ENCODE data around the gene BCO1. TPM values are rescaled to one million over a fixed set of nuclear protein-coding genes. Genes with fewer than 3 reads are reported as not detected.

Gene BCO1
- total RNA-seq, 1 donor from 2014 or later: not detected

DNA sequence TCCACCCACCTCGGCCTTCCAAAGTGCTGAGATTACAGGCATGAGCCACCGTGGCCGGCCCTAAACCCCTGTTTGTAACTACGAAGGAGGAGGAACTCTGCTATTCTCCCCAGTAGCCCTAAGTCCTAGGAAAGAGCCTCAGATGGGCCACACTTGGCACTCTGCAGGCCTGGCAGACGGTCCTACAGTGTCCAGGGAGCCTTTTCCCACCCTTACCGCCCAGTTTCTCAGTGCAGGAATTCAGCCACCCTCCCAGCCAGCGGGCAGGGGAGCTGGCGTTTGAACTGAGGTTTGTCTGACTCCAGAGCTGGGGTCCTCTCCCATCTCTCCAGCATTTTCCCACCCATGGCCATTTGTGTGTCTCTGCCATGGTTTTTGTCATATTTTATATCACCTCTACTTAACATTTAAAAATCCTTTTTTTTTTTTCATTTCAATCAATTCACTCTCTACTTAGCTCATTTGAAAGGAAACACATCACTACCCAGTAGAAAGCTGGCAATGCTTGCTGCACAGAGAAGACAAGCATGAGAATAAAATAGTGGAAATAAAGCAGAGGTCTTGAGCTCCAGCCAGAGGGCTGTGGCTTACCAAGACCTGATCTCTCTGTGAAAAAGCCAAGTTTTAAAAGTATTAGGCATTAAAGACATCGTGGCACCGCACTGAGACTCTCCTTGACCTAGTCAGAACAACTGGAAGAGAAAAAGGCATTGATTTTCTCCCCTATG, 34.9 kb downstream of the BCO1 start:
- no peak for TF ChIP-seq CTCF (IDR thresholded peaks at IDR 0.05; ENCODE audit: unreplicated experiment)
- no peaks in the 10 kb centered on the region for H3K36me3 Mint-ChIP-seq (ENCODE audit: low read depth, unreplicated experiment)
- H3K27ac Mint-ChIP-seq (ENCODE audit: unreplicated experiment): no peak overlapping the region
- H3K4me3 Mint-ChIP-seq (ENCODE audit: unreplicated experiment): no peak overlapping the region
- H3K9me3 Mint-ChIP-seq (ENCODE audit: unreplicated experiment): no peaks in the 10 kb centered on the region
- peaks cover 3% of the 10 kb centered on the region for H3K4me1 Mint-ChIP-seq (ENCODE audit: unreplicated experiment)
- no peaks in the 10 kb centered on the region for H3K27me3 Mint-ChIP-seq (ENCODE audit: unreplicated experiment)
- no peak for DNase-seq (ENCODE audit: low spot score)

GRCh38 chr16:81275064-81275532, 36.6 kb downstream of the BCO1 start:
- Mint-ChIP-seq H3K9me3 (ENCODE audit: unreplicated experiment) (no peaks in the 10 kb centered on the region), H3K27ac (ENCODE audit: unreplicated experiment) (no peak overlapping the region), H3K27me3 (ENCODE audit: unreplicated experiment) (no peaks in the 10 kb centered on the region), H3K36me3 (ENCODE audit: low read depth, unreplicated experiment) (no peaks in the 10 kb centered on the region), H3K4me1 (ENCODE audit: unreplicated experiment) (peaks cover 3% of the 10 kb centered on the region), H3K4me3 (ENCODE audit: unreplicated experiment) (no peak overlapping the region)
- no peak for DNase-seq (ENCODE audit: low spot score)
- no peak for TF ChIP-seq CTCF (IDR thresholded peaks at IDR 0.05; ENCODE audit: unreplicated experiment)

DNA sequence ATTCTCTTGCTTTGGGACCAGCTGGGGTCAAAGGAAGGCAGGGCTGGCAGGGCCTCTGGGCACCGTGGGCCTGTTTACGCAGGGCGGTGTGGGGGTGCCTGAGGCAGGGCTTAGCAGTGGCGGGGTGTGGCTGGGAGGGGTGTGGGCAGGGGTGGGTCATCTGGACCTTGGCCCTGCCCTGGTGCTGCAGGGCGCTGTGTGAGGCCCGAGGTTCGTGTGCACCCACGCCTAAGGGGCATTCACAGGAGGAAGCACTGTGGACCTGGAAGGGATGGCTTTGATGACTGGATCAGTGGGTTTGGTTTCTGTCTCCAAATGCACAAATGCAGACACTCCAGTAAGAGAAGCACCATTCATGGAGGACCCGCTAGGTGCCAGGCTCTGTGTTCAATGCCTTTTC, 37.3 kb downstream of the BCO1 start:
- Mint-ChIP-seq H3K9me3 (ENCODE audit: unreplicated experiment) (no peaks in the 10 kb centered on the region), H3K4me3 (ENCODE audit: unreplicated experiment) (no peak overlapping the region), H3K27ac (ENCODE audit: unreplicated experiment) (no peak overlapping the region), H3K27me3 (ENCODE audit: unreplicated experiment) (no peaks in the 10 kb centered on the region), H3K4me1 (ENCODE audit: unreplicated experiment) (peaks cover 3% of the 10 kb centered on the region), H3K36me3 (ENCODE audit: low read depth, unreplicated experiment) (no peaks in the 10 kb centered on the region)
- no peak for TF ChIP-seq CTCF (IDR thresholded peaks at IDR 0.05; ENCODE audit: unreplicated experiment)
- DNase-seq (ENCODE audit: low spot score): no peak

DNA sequence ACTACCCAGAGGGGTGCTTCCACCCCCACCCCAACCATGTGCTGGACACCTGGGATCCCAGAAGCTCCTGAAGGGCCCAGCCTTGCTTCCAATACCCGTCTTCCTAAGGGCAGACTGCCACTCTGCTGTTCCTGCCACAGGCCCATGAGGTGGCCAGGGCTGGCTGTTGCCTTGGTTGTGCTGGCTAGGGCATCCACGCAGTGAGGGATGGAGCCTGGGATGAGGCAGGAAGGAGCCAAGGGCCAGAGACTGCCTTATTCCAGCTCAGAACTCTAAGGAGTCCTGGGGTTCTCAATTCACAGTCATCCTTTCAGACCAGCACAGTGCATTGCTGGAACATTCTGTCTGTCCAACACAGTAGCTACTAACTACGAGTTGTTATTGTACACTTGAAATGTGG, 37.8 kb downstream of the BCO1 start:
- no peak for TF ChIP-seq CTCF (IDR thresholded peaks at IDR 0.05; ENCODE audit: unreplicated experiment)
- Mint-ChIP-seq H3K4me1 (ENCODE audit: unreplicated experiment) (peaks cover 3% of the 10 kb centered on the region), H3K4me3 (ENCODE audit: unreplicated experiment) (no peak overlapping the region), H3K9me3 (ENCODE audit: unreplicated experiment) (no peaks in the 10 kb centered on the region), H3K27ac (ENCODE audit: unreplicated experiment) (no peak overlapping the region), H3K36me3 (ENCODE audit: low read depth, unreplicated experiment) (no peaks in the 10 kb centered on the region), H3K27me3 (ENCODE audit: unreplicated experiment) (no peaks in the 10 kb centered on the region)
- no peak for DNase-seq (ENCODE audit: low spot score)

- no peak for TF ChIP-seq CTCF (IDR thresholded peaks at IDR 0.05; ENCODE audit: unreplicated experiment)
- Mint-ChIP-seq H3K4me3 (ENCODE audit: unreplicated experiment) (no peak overlapping the region), H3K36me3 (ENCODE audit: low read depth, unreplicated experiment) (no peaks in the 10 kb centered on the region), H3K27me3 (ENCODE audit: unreplicated experiment) (peaks cover 4% of the 10 kb centered on the region), H3K4me1 (ENCODE audit: unreplicated experiment) (peaks cover 3% of the 10 kb centered on the region), H3K27ac (ENCODE audit: unreplicated experiment) (no peak overlapping the region), H3K9me3 (ENCODE audit: unreplicated experiment) (no peaks in the 10 kb centered on the region)
- DNase-seq (ENCODE audit: low spot score): no peak
Observed at GRCh38 chr16:81277541-81278080, 39.1 kb downstream of the BCO1 start.

Data from endothelial cell (in vitro differentiated cells).